Superior temporal gyrus (tissue), 1 donor: ENCODE data around the gene ATP12A.

ENCODE experiments used
- DNase-seq: peaks from one replicate; pipeline ENCODE4 v3.0.0-alpha.2; 2016; ENCODE audit errors: extremely low spot score

Gene ATP12A

GRCh38 chr13:24688111-24688510 is 7.9 kb downstream of the ATP12A start:
- no peak for DNase-seq

- no peak for DNase-seq
These were observed 8.7 kb downstream of the ATP12A start for GRCh38 chr13:24688950-24689349.

- no peak for DNase-seq
These were observed 11.2 kb downstream of the ATP12A start for GRCh38 chr13:24691381-24691780.

GRCh38 chr13:24692561-24692960 is 12.4 kb downstream of the ATP12A start:
- no peak for DNase-seq

GRCh38 chr13:24693862-24694471 is 13.8 kb downstream of the ATP12A start:
- peak; percentile 78 for DNase-seq

- DNase-seq: no peak
These were observed 14.7 kb downstream of the ATP12A start for GRCh38 chr13:24694907-24695306.

- DNase-seq: no peak
These were observed 18.5 kb downstream of the ATP12A start for GRCh38 chr13:24698686-24699085.

GRCh38 chr13:24699541-24699940 is 19.3 kb downstream of the ATP12A start:
- no peak for DNase-seq

GRCh38 chr13:24700539-24700938 is 20.3 kb downstream of the ATP12A start:
- DNase-seq: no peak

GRCh38 chr13:24706886-24707585 is 26.8 kb downstream of the ATP12A start:
- no peak for DNase-seq

GRCh38 chr13:24709186-24709913 is 29.1 kb downstream of the ATP12A start:
- DNase-seq: no peak

GRCh38 chr13:24713022-24713421 is 32.8 kb downstream of the ATP12A start:
- DNase-seq: no peak

- DNase-seq: no peak
These were observed 35.8 kb downstream of the ATP12A start for GRCh38 chr13:24716011-24716410.

GRCh38 chr13:24716446-24716845 is 36.2 kb downstream of the ATP12A start:
- no peak for DNase-seq

GRCh38 chr13:24717217-24717616 is 37.0 kb downstream of the ATP12A start:
- no peak for DNase-seq

GRCh38 chr13:24718192-24718965 is 38.2 kb downstream of the ATP12A start:
- no peak for DNase-seq

GRCh38 chr13:24719139-24719538 is 38.9 kb downstream of the ATP12A start:
- no peak for DNase-seq

- no peak for DNase-seq
These were observed 43.0 kb downstream of the ATP12A start for GRCh38 chr13:24723206-24723605.

- no peak for DNase-seq
These were observed 44.5 kb downstream of the ATP12A start for GRCh38 chr13:24724714-24725113.

- DNase-seq: no peak
These were observed 45.2 kb downstream of the ATP12A start for GRCh38 chr13:24725379-24725778.

- DNase-seq: peak; percentile 88
These were observed 47.8 kb downstream of the ATP12A start for GRCh38 chr13:24727731-24728601.
